GM10266 (cell line): Measurements from ENCODE around the gene F7.

ENCODE experiments used
- DNase-seq: peaks from one replicate; pipeline ENCODE4 v3.0.0; 2012; ENCODE audit errors: extremely low spot score
- TF ChIP-seq, protein P1 (sequence below): IDR thresholded peaks from 2 replicates; pipeline ENCODE4 v1.5.1; 2012; ENCODE audit warnings: mild to moderate bottlenecking, low read depth; ENCODE audit not compliant: control insufficient read depth, insufficient read depth; ENCODE audit errors: missing control alignments

F7 gene

DNA sequence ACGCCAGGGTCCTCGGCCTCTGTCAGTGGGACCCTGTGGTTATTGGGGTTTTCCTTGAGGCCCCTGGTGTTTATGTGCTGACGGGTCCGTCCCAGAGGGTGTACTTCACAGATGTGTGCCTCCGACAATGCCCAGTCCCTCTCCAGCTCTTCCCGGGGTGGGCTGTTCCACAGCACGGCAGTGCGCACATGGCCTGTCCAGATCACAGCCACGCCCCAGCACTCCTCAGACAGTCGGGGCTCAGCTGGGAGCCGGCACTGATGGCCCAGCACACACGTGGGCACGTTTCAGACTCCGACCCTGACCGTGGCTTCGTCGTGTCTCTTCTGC lies 16.9 kb upstream of the F7 start:
- TF ChIP-seq, protein P1, sequence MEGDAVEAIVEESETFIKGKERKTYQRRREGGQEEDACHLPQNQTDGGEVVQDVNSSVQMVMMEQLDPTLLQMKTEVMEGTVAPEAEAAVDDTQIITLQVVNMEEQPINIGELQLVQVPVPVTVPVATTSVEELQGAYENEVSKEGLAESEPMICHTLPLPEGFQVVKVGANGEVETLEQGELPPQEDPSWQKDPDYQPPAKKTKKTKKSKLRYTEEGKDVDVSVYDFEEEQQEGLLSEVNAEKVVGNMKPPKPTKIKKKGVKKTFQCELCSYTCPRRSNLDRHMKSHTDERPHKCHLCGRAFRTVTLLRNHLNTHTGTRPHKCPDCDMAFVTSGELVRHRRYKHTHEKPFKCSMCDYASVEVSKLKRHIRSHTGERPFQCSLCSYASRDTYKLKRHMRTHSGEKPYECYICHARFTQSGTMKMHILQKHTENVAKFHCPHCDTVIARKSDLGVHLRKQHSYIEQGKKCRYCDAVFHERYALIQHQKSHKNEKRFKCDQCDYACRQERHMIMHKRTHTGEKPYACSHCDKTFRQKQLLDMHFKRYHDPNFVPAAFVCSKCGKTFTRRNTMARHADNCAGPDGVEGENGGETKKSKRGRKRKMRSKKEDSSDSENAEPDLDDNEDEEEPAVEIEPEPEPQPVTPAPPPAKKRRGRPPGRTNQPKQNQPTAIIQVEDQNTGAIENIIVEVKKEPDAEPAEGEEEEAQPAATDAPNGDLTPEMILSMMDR = no peak
- no peak for DNase-seq

DNA sequence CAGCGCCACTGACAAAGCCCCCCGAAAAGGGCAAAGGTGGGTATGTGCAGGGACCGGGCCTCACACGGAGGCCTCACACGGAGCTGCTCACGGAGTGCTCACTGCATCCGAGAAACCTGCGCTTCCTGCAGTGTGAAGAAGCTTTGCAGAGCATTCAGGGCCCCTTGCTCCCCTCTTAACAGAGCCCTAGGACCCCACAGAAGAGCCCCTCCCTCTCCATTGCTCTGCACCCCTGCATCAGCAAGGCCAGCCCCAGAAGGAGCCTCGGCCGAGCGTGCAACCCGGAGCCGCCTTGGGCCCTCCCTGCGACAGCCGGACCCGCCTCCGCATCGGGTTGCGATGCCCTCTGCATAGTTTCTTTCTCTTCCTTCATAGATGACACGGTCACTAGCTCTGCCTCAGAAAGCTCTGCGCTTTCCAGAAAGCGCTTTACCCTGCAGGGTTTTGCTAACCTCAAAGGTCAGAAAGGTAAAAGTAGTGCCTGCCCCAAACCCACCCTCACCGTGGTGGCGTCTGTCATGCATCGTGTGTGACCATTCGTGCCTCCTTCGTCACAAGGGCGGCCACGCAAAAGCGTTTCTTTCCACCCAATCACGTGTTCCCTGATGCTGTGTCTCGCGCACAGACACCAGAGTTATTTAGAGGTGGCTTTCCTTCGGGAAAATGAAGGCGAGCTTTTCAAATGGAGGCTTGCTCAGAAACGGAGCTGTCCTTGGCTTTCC lies 15.7 kb upstream of the F7 start:
- TF ChIP-seq, protein P1 = no peak
- DNase-seq = no peak

DNA sequence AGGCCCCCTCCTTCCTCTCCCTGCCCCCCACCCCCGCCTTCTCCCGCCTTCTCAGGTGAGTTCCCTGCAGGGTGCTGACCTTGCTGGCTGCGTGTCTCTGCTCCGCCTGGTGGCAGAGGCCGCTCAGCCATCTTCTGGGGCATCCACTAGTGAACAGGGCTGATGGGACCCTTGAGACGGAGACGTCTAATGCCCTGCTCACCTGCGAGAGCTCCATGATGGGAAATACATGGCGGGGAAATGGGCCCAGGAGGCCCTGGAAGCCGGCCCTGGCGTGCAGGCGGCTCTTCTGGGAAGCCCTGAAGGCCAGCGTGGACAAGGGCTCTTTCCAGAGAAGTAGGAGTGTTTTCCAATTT lies 15.2 kb upstream of the F7 start:
- DNase-seq = no peak
- TF ChIP-seq, protein P1 = no peak

DNA sequence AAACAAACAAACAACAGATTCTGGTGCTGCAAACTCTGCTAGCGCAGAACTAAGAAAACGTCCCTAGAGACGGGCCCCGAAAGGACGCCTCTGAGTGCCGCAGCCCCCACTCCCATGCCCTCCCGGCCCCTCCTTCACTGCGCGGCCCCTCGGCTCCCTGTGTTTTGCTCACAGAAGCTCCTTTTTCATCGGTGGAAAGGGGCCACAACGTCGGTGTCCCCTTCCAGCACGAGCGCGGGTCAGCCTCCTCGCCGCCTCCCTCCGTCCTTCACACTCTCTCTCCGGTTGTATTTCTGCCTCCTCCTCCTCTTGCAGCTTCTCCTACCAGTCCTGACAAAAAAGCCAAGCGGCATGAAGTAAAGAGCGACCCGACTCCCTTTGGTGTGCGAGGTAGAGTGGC lies 14.8 kb upstream of the F7 start:
- TF ChIP-seq, protein P1 = no peak

DNA sequence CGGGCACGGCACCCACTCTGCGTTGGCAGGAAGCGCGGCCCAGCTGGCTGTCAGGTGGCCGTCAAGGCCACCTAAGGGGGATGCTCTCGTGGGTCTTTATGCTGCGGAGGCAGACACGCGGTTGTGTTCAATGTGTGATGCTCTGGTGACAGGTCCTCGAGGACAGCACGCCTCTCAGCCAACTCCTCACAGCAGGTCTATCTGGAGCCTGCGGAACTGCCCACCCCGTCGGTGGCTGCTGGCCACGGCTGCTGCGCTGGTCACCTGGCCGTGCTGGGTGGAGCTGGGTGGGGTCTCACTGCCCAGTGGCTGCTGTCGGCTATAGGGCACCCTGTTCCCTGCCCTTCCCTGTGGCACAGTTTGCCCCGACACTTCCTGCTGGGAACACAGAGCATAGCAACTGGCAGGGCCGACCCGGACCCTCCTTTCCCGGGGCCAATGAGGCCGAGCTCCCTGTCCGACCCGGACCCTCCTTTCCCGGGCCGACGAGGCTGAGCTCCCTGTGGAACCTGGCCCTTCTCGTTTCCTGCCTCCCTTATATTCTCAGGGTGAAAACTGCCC lies 14.3 kb upstream of the F7 start:
- TF ChIP-seq, protein P1 = no peak
- DNase-seq = no peak

More for the DNA sequence above, 14.8 kb upstream of the F7 start:
- DNase-seq = no peak

DNA sequence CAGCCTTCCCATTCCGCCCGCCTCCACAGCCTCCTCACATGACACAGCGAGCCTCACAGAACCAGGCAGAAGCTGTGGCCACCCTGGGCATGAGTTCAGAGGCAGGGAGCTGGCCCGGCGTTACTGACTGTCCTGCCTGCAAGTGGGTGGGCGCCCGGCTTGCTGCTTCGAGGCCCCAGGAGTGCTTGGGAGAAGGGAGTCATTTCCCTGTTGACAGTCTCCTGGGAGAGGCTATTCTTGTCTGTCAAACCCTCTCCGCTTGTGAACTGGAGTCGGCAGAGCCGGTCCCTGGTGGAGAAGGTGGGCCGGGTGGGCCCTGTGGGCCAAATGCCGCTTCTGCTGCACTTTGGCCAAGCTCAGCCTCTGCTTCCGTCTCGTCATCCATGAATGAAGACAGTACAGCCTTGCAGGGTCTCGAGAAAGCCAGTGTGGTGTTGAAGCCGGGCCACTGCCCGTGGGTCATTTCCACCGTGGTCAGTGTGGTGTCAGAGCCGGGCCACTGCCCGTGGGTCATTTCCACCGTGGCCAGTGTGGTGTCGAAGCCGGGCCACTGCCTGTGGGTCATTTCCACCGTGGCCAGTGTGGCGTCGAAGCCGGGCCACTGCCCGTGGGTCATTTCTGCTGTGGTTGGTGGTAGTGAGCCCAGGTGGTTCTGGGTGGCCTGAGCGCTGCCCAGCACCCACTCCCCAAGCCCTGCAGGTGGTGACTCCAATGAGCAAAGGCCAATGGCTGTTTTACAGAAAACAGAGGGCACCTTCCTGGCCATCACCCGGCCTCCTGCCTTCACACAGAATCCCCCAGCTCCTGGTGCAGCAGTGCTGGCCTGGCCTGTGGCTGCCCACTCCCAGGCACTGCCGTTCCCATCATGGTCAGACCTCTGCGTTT lies 13.5 kb upstream of the F7 start:
- DNase-seq = no peak
- TF ChIP-seq, protein P1 = no peak
